SK-N-MC (cell line): ENCODE results near the gene RBMS1.
A peak's percentile ranks its signal among the peaks of the same experiment; 100 is the strongest.

Experiments
- DNase-seq: peaks from one replicate; pipeline ENCODE4 v3.0.0-alpha.2; 2011; ENCODE audit warnings: low read depth, low spot score
- H3K27ac ChIP-seq: fragments of 200-600 bp; sonication (generic); 2 replicates; pipeline ENCODE4 v1.5.1; 2016; ENCODE audit warnings: mixed run types
- H3K36me3 ChIP-seq: fragments of 200-600 bp; sonication (generic); 2 replicates; pipeline ENCODE4 v1.6.1; 2017; ENCODE audit warnings: antibody characterized with exemption, low read length, mixed read lengths; ENCODE audit not compliant: insufficient read depth
- H3K4me3 ChIP-seq: fragments of 200-600 bp; sonication (generic); 2 replicates; pipeline ENCODE4 v1.5.1; 2016
- H3K9ac ChIP-seq: fragments of 200-600 bp; sonication (generic); 2 replicates; pipeline ENCODE4 v1.8.0; 2017; ENCODE audit warnings: mixed run types, mixed read lengths; ENCODE audit not compliant: insufficient read length
- H3K9me3 ChIP-seq: fragments of 200-600 bp; sonication (generic); 2 replicates; pipeline ENCODE4 v1.6.1; 2017; ENCODE audit warnings: low read depth, mild to moderate bottlenecking, antibody characterized with exemption, low read length, moderate library complexity, mixed read lengths
- EZH2 ChIP-seq: fragments of 200-600 bp; sonication (generic); IDR thresholded peaks from one replicate; pipeline ENCODE4 v1.6.1; 2017; ENCODE audit warnings: antibody characterized with exemption
- FOXP2 ChIP-seq: optimal IDR thresholded peaks from 2 replicates; pipeline ENCODE3; 2011; ENCODE audit warnings: mild to moderate bottlenecking, moderate library complexity; ENCODE audit not compliant: insufficient read depth; ENCODE audit errors: extremely low read length, control extremely low read depth
- POLR2AphosphoS5 ChIP-seq: IDR thresholded peaks from 2 replicates; pipeline ENCODE4 v1.6.1; 2012; ENCODE audit warnings: mild to moderate bottlenecking, low read depth, low read length, borderline replicate concordance

The RBMS1 gene, protein sequence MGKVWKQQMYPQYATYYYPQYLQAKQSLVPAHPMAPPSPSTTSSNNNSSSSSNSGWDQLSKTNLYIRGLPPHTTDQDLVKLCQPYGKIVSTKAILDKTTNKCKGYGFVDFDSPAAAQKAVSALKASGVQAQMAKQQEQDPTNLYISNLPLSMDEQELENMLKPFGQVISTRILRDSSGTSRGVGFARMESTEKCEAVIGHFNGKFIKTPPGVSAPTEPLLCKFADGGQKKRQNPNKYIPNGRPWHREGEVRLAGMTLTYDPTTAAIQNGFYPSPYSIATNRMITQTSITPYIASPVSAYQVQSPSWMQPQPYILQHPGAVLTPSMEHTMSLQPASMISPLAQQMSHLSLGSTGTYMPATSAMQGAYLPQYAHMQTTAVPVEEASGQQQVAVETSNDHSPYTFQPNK

DNA sequence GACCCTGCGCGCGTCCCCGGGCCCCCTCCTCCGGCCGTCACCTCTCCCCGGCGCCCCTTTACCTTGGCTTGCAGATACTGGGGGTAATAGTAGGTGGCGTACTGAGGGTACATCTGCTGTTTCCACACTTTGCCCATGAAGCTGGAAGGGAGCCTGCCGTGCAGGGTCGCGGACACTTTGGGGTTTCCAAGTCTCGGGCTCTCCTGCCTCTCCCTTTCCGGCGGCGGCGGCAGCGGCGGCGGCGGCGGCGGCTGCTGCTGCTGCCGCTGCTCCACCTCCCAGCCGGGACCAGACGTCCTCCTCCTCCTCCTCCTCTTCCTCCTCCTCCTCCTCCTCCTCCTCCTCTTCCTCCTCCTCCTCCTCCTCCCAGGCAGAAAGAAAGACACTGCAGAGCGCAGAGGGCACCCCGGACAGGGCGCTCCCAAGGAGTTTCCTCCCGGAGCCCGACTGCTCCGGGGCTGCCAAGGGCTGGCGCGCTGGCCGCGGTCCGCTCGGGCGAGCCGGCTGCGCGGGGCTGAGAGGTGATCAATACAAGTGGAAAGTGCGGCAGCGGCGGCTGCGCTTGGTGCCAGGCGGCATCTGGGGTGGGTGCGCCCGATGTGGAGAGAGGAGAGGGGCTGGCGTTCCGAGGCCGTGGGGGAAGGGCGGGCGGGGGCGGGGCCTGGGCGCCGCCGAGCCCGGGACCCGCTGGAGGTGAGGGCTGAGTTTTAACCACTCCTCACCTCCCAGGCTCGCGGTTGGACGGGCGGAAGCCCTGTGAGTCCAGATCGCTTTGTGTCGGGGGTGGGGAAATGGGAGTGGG is at the start of gene RBMS1:
Gene RBMS1, minus strand, starts transcription at position 581 of the 802 bp plus-strand sequence. Its CDS starts 444 bp downstream, at position 137.
- TF ChIP-seq FOXP2 (no peak), POLR2AphosphoS5 (peak; percentile 38), EZH2 (no peak)
- no peak for DNase-seq
- H3K9ac ChIP-seq: peak within 1 kb of the TSS; percentile 88
- no peaks in the 10 kb centered on the region for H3K9me3 ChIP-seq
- H3K36me3 ChIP-seq: no peaks in the 10 kb centered on the region
- H3K27ac ChIP-seq: peak within 1 kb of the TSS; percentile 68
- peak within 1 kb of the TSS; percentile 96 for H3K4me3 ChIP-seq

DNA sequence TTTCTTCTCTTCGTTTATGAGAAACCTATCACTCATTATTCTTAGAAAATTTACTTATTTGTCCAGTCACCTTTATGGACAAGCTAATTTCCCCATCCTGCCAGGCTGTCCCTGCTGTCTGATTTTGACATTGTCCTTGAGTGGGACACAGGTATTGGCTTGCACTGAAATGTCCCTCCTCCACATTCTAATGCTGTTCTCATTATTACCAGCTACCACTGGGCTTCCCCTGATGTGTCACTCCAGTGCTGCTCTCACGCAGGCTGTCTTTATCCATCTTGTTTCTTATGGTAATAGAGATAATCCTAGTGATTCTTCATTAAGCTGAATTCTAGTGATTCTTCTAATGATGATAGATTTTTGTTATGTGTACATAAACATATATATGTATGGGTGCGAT is 48.1 kb upstream of the RBMS1 start:
- TF ChIP-seq FOXP2: no peak
- TF ChIP-seq POLR2AphosphoS5: no peak
- TF ChIP-seq EZH2: no peak
- Histone ChIP-seq H3K36me3 (no peaks in the 10 kb centered on the region), H3K27ac (no peak overlapping the region), H3K9me3 (peaks cover 3% of the 10 kb centered on the region; the same call in 1 of the 2 replicates), H3K4me3 (no peak overlapping the region), H3K9ac (no peak overlapping the region)
- no peak for DNase-seq

DNA sequence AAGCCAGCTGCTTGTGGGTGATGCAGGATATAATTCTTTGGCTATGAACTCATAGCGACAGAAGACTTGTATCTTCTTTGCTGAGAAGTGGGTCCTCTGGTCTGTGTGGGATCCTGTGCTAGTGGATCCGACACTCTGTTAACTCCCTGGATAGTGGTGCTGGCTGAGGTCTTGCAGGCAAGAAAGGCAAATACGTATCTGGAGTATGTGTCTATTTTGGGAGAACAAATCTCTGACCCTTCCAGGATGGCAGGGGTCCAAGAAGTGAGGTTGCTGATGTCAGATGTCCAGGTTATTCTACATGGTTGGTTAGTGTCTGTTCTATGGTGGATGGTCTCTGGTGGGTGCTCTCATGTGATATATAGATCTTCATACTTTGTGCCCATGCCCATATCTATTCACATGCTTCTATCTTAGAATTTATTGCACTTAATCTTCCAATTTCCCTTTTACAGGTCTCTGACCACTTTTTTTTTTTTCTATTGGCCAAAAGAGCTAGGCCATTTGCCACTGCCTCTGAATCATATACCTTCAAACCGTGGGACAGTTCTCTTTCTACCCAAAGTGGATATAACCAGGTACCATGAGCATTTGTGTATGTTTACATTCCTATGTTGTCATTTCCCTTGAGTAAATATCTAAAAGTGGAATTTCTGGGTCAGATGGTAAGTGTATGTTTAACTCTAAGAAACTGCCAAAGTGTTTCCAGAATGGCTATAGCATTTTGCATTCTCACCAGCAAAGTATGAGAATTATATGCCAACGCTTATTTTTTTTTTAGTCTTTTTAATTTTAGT is 45.1 kb upstream of the RBMS1 start:
- Histone ChIP-seq H3K9ac (no peak overlapping the region), H3K36me3 (no peaks in the 10 kb centered on the region), H3K27ac (no peak overlapping the region), H3K9me3 (no peaks in the 10 kb centered on the region), H3K4me3 (no peak overlapping the region)
- TF ChIP-seq FOXP2 (no peak), EZH2 (no peak), POLR2AphosphoS5 (no peak)
- no peak for DNase-seq

DNA sequence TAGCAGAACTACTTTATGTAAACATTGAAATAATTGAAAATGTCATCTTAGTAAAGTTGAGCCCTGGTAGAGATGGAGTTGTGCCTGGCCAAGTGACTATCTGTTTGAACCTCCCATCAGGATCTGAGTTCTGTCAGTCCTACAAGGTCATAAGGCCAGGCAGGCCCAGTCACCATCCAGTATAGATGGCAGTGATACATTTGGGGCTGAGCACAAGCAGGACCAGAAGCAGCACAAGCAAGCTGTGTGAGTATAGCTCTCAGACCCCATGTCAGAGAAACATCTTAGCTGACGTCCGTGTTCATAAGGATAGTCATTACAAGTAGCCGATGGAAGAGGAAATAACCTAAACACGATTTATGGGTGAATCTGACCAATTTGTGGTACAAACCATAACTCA is 44.5 kb upstream of the RBMS1 start:
- DNase-seq: no peak
- no peak overlapping the region for H3K9ac ChIP-seq
- H3K27ac ChIP-seq: no peak overlapping the region
- H3K36me3 ChIP-seq: no peaks in the 10 kb centered on the region
- H3K4me3 ChIP-seq: no peak overlapping the region
- H3K9me3 ChIP-seq: no peaks in the 10 kb centered on the region
- TF ChIP-seq POLR2AphosphoS5: no peak
- no peak for TF ChIP-seq FOXP2
- no peak for TF ChIP-seq EZH2

DNA sequence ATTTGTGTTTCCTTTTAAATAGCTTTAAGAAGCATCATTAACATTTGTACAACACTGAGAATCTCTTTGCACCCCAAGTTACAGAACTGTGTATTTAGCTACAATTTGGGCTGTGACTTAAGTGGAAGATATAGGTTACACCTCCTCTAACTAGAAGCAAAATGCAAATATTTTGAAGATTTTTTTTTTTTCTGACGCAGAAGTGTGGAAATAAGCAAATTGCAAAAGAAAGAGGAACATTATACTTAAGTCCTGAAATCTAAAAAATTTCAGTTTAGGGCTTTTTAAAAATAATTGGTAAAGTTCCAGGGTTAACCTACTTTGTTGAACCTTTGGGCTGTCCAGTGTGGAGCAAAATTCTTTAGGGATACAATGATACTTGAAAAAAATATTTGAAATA is 41.4 kb upstream of the RBMS1 start:
- Histone ChIP-seq H3K4me3 (no peak overlapping the region), H3K36me3 (no peaks in the 10 kb centered on the region), H3K9me3 (no peaks in the 10 kb centered on the region), H3K27ac (no peak overlapping the region), H3K9ac (no peak overlapping the region)
- no peak for DNase-seq
- TF ChIP-seq FOXP2: no peak
- no peak for TF ChIP-seq POLR2AphosphoS5
- no peak for TF ChIP-seq EZH2

DNA sequence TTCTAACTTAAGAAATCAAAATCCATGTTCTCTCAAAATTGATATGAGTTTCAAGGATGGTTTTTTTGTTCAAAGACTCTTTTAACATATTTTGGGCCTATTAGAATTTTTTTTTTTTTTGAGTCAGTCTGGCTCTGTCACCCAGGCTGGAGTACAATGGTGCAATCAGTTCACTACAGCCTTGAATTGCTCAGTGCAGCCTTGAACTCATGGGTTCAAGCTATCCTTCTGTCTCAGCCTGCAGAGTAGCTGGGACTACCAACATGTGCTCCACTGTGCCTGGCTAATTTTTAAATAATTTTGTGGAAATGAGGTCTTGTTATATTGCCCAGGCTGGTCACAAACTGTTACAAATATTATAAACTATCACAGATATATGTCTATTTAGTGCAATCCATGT is 40.6 kb upstream of the RBMS1 start:
- H3K36me3 ChIP-seq: no peaks in the 10 kb centered on the region

DNA sequence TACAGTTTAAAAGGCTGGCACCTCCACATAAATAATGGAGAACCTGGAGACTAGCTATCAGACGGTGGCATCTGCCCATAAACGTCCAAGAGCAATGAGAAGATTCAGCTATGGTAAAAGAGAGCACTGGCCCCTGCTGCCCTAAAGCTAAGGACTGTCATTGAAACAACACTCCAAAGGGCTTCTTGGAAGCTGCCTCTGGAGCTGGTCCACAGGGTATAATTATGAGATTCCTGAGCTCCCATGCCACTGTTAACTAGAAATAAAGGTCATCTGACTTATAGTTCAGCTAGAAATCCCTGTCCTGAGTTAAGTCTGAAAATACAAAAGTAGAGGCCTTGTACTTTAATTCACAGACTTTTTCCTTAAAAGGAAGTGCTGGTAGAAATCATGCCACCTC is 39.9 kb upstream of the RBMS1 start:
- no peak overlapping the region for H3K4me3 ChIP-seq
- no peaks in the 10 kb centered on the region for H3K36me3 ChIP-seq
- TF ChIP-seq EZH2 (no peak), FOXP2 (no peak), POLR2AphosphoS5 (no peak)
- H3K9me3 ChIP-seq: no peaks in the 10 kb centered on the region
- H3K27ac ChIP-seq: no peak overlapping the region
- H3K9ac ChIP-seq: no peak overlapping the region
- DNase-seq: no peak

More for the DNA sequence above, 40.6 kb upstream of the RBMS1 start:
- Histone ChIP-seq H3K4me3 (no peak overlapping the region), H3K27ac (no peak overlapping the region), H3K9ac (no peak overlapping the region), H3K9me3 (no peaks in the 10 kb centered on the region)
- TF ChIP-seq POLR2AphosphoS5: no peak
- TF ChIP-seq EZH2: no peak
- TF ChIP-seq FOXP2: no peak
- DNase-seq: no peak

DNA sequence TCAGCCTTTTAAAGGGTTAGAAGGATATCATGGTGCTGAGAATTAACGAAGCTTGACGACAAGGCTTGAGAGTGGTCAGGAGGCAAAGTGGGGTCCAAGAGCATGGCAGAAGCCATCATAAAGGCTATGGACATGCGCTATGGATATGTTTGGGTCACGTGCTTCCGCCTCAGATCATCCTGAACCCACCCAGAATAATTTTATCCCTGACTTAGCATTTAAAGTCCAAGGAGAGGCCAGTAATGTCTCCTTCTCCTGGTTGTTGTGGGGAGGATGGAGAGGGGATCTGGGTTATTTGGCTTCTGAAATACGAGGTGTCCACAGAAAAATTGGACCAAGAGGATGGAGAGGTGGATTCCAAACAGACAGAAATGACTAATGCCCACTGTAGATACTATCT is 38.8 kb upstream of the RBMS1 start:
- Histone ChIP-seq H3K27ac (no peak overlapping the region), H3K9ac (no peak overlapping the region), H3K4me3 (no peak overlapping the region), H3K9me3 (no peaks in the 10 kb centered on the region), H3K36me3 (no peaks in the 10 kb centered on the region)
- DNase-seq: no peak
- TF ChIP-seq POLR2AphosphoS5 (no peak), EZH2 (no peak), FOXP2 (no peak)
